IMR-90 (cell line): Measurements from ENCODE around the gene AHDC1. TPM values are rescaled to one million over a fixed set of nuclear protein-coding genes. Genes with fewer than 3 reads are reported as not detected.

Experiments used
- ATAC-seq: fragments of 200-7000 bp; cut with Tn5 transposase; 2 replicates; pipeline ENCODE4 v1.9.1; 2020; ENCODE audit warnings: low read depth, mild to moderate bottlenecking, moderate library complexity
- BruUV-seq: library from RNA; stranded (reverse); fragments of 400-500 nt; replicated peaks from 2 replicates; lab custom pipeline; 2021; lab: Mats Ljungman, UMichigan
- CTCF ChIA-PET: fragments of 300-600 bp; formaldehyde crosslinking; extraction: SDS; loops from one replicate; lab custom pipeline; 2021; ENCODE audit warnings: antibody characterized with exemption; lab: Yijun Ruan, JAX
- POLR2A ChIA-PET: fragments of 300-600 bp; sonication (Branson Sonifier 250); formaldehyde crosslinking; loops from one replicate; lab custom pipeline; 2022; ENCODE audit warnings: antibody characterized with exemption; ENCODE audit not compliant: unreplicated experiment; lab: Charles Lee
- DNase-seq: peaks from one replicate; pipeline ENCODE4 v3.0.0; 2013
- H2AFZ ChIP-seq: replicated peaks from 2 replicates; pipeline ENCODE3; 2013; ENCODE audit warnings: low read length, mild to moderate bottlenecking; ENCODE audit not compliant: poor library complexity
- H2AK5ac ChIP-seq: 2 replicates; pipeline ENCODE4 v1.6.1; 2013; ENCODE audit warnings: low read depth, low read length, inconsistent platforms
- H2AK9ac ChIP-seq: replicated peaks from 2 replicates; pipeline ENCODE3; 2013; ENCODE audit warnings: mild to moderate bottlenecking, low read depth, low read length, moderate library complexity; ENCODE audit not compliant: poor library complexity
- H2BK120ac ChIP-seq: 2 replicates; pipeline ENCODE4 v1.6.1; 2013; ENCODE audit warnings: low read depth, low read length, inconsistent platforms
- H2BK15ac ChIP-seq: 3 replicates; pipeline ENCODE4 v1.6.1; 2013; ENCODE audit warnings: low read depth, low read length, inconsistent platforms
- H2BK20ac ChIP-seq: 2 replicates; pipeline ENCODE4 v1.6.1; 2013; ENCODE audit warnings: low read depth, mild to moderate bottlenecking, inconsistent platforms, low read length, moderate library complexity
- H2BK5ac ChIP-seq: 2 replicates; pipeline ENCODE4 v1.6.1; 2013; ENCODE audit warnings: mild to moderate bottlenecking, low read depth, low read length, inconsistent platforms; ENCODE audit not compliant: poor library complexity, severe bottlenecking
- H3K14ac ChIP-seq: replicated peaks from 2 replicates; pipeline ENCODE4 v1.6.1; 2013; ENCODE audit warnings: low read depth, low read length, inconsistent platforms
- H3K18ac ChIP-seq: 2 replicates; pipeline ENCODE4 v1.6.1; 2013; ENCODE audit warnings: low read depth, low read length, control low read depth
- H3K23ac ChIP-seq: 2 replicates; pipeline ENCODE4 v1.6.1; 2013; ENCODE audit warnings: low read depth, low read length, inconsistent platforms
- H3K27ac ChIP-seq: 2 replicates; pipeline ENCODE4 v1.5.1; 2013; ENCODE audit warnings: mild to moderate bottlenecking, control low read depth, low read length; ENCODE audit not compliant: insufficient read depth
- H3K27me3 ChIP-seq: 2 replicates; pipeline ENCODE4 v1.6.1; 2013; ENCODE audit warnings: low read length; ENCODE audit not compliant: control insufficient read depth, insufficient read depth
- H3K36me3 ChIP-seq: 2 replicates; pipeline ENCODE4 v1.6.1; 2013; ENCODE audit warnings: low read length, mixed read lengths; ENCODE audit not compliant: control insufficient read depth, insufficient read depth
- H3K4ac ChIP-seq: 2 replicates; pipeline ENCODE4 v1.6.1; 2013; ENCODE audit warnings: low read depth, low read length, inconsistent platforms
- H3K4me1 ChIP-seq: 2 replicates; pipeline ENCODE4 v1.6.1; 2013; ENCODE audit warnings: low read length, mixed read lengths; ENCODE audit not compliant: control insufficient read depth, insufficient read depth
- H3K4me2 ChIP-seq: 2 replicates; pipeline ENCODE4 v1.6.1; 2013; ENCODE audit warnings: low read depth, mild to moderate bottlenecking, control low read depth, low read length, moderate library complexity
- H3K4me3 ChIP-seq: 2 replicates; pipeline ENCODE4 v1.5.1; 2013; ENCODE audit warnings: low read depth, mild to moderate bottlenecking, control low read depth, low read length, moderate library complexity; ENCODE audit not compliant: insufficient read depth
- H3K56ac ChIP-seq: 2 replicates; pipeline ENCODE4 v1.6.1; 2013; ENCODE audit warnings: low read length, inconsistent platforms; ENCODE audit not compliant: insufficient read depth; ENCODE audit errors: extremely low read depth
- H3K79me1 ChIP-seq, 2 experiments: 2 replicates each; pipeline ENCODE4 v1.6.1; 2013; ENCODE audit warnings: low read length in 2 of 2, inconsistent platforms in 1 of 2, low read depth in 1 of 2
- H3K9ac ChIP-seq: 2 replicates; pipeline ENCODE4 v1.6.1; 2013; ENCODE audit warnings: low read depth, low read length, control low read depth
- H3K9me1 ChIP-seq: 2 replicates; pipeline ENCODE4 v1.6.1; 2013; ENCODE audit warnings: low read length, inconsistent platforms; ENCODE audit not compliant: insufficient read depth
- H3K9me3 ChIP-seq: 2 replicates; pipeline ENCODE4 v1.6.1; 2013; ENCODE audit warnings: low read length; ENCODE audit not compliant: control insufficient read depth, insufficient read depth
- H4K20me1 ChIP-seq: 2 replicates; pipeline ENCODE4 v1.6.1; 2013; ENCODE audit warnings: low read length, inconsistent platforms; ENCODE audit not compliant: insufficient read depth
- H4K5ac ChIP-seq: 2 replicates; pipeline ENCODE4 v1.6.1; 2013; ENCODE audit warnings: mild to moderate bottlenecking, low read depth, low read length, control low read depth
- H4K8ac ChIP-seq, 2 experiments: 2 replicates each; pipeline ENCODE4 v1.6.1; 2013; ENCODE audit warnings: low read depth in 2 of 2, low read length in 2 of 2, control low read depth in 1 of 2, inconsistent platforms in 1 of 2
- H4K91ac ChIP-seq: 2 replicates; pipeline ENCODE4 v1.6.1; 2013; ENCODE audit warnings: low read depth, low read length, inconsistent platforms; ENCODE audit not compliant: insufficient read depth
- BHLHE40 ChIP-seq: fragments of 150-350 bp; IDR thresholded peaks from 2 replicates; pipeline ENCODE4 v1.6.1; 2016; ENCODE audit warnings: mild to moderate bottlenecking, low read depth, low read length
- CEBPB ChIP-seq: IDR thresholded peaks from 2 replicates; pipeline ENCODE4 v1.6.1; 2012; ENCODE audit warnings: low read depth, low read length, improper control_type of control experiment
- CHD1 ChIP-seq: IDR thresholded peaks from 2 replicates; pipeline ENCODE4 v1.6.1; 2012; ENCODE audit warnings: low read depth, low read length, improper control_type of control experiment
- MAFK ChIP-seq: IDR thresholded peaks from 2 replicates; pipeline ENCODE4 v1.6.1; 2012; ENCODE audit warnings: low read depth, low read length, improper control_type of control experiment
- MAZ ChIP-seq: IDR thresholded peaks from 2 replicates; pipeline ENCODE4 v1.6.1; 2012; ENCODE audit warnings: low read depth, mild to moderate bottlenecking, low read length, improper control_type of control experiment, moderate library complexity, borderline replicate concordance
- MXI1 ChIP-seq: IDR thresholded peaks from 2 replicates; pipeline ENCODE4 v1.6.1; 2012; ENCODE audit warnings: low read depth, mild to moderate bottlenecking, low read length, moderate library complexity, borderline replicate concordance
- POLR2A ChIP-seq: IDR thresholded peaks from 2 replicates; pipeline ENCODE4 v1.6.1; 2012; ENCODE audit warnings: mild to moderate bottlenecking, low read depth, low read length
- RCOR1 ChIP-seq: IDR thresholded peaks from 2 replicates; pipeline ENCODE4 v1.6.1; 2012; ENCODE audit warnings: mild to moderate bottlenecking, low read length, improper control_type of control experiment; ENCODE audit not compliant: insufficient replicate concordance
- RFX5 ChIP-seq: IDR thresholded peaks from 2 replicates; pipeline ENCODE4 v1.8.0; 2012; ENCODE audit warnings: low read depth, mild to moderate bottlenecking, low read length, moderate library complexity
- SMC3 ChIP-seq: fragments of 150-350 bp; IDR thresholded peaks from 2 replicates; pipeline ENCODE4 v1.6.1; 2016; ENCODE audit warnings: low read depth, mild to moderate bottlenecking, antibody characterized with exemption, low read length, moderate library complexity
- WGBS, 2 experiments: methylation state at CpG; one replicate each; pipeline versions ENCODE4 v1.1.5 to v1.1.7; 2013; ENCODE audit warnings: missing lambda C conversion rate in 2 of 2; ENCODE audit not compliant: insufficient read length in 1 of 2; ENCODE audit errors: extremely low coverage in 2 of 2; 5-methylcytosine and 5-hydroxymethylcytosine counted together
- dilution Hi-C: fragments of 300-500 bp; cut with HindIII; formaldehyde crosslinking; loops from one replicate; pipeline ENCODE4 v1.14.3; 2018; ENCODE audit warnings: low sequenced_read_pairs; ENCODE audit not compliant: unreplicated experiment
- in situ Hi-C: fragments of 300-500 bp; cut with MboI; formaldehyde crosslinking; loops from 3 replicates; pipeline ENCODE4 v1.14.3; 2019; ENCODE audit warnings: low sequenced_read_pairs, inconsistent platforms, mixed read lengths
- intact Hi-C: fragments of 100-400 bp; cut with micrococcal nuclease; formaldehyde crosslinking; loops from 2 replicates; pipeline ENCODE4 v1.10.0; 2022
- polyA plus RNA-seq, 3 experiments: library from polyadenylated mRNA; depleted of rRNA; stranded (reverse); fragments of >200 nt; gene quantifications; 2 replicates each; pipeline ENCODE4 v1.2.3, GENCODE V29; 2012; ENCODE audit warnings: low replicate concordance in 1 of 3
- total RNA-seq: library from RNA; depleted of rRNA; stranded (reverse); fragments of >200 nt; gene quantifications from 2 replicates; pipeline ENCODE4 v1.2.3, GENCODE V29; 2012
- TF ChIP-seq, protein P1 (sequence below): conservative IDR thresholded peaks from 2 replicates; pipeline ENCODE4 v1.5.1; 2012; ENCODE audit warnings: mild to moderate bottlenecking, low read depth, low read length, improper control_type of control experiment
- TF ChIP-seq, protein P2 (sequence below): fragments of 150-350 bp; IDR thresholded peaks from 2 replicates; pipeline ENCODE4 v1.6.1; 2017; ENCODE audit warnings: mild to moderate bottlenecking, antibody characterized with exemption, low read length, low read depth

AHDC1 gene
- total and polyA plus RNA-seq, 2 of the 4 experiments (the other 2 are of a cell fraction) = 2.0 to 11.6 TPM

DNA sequence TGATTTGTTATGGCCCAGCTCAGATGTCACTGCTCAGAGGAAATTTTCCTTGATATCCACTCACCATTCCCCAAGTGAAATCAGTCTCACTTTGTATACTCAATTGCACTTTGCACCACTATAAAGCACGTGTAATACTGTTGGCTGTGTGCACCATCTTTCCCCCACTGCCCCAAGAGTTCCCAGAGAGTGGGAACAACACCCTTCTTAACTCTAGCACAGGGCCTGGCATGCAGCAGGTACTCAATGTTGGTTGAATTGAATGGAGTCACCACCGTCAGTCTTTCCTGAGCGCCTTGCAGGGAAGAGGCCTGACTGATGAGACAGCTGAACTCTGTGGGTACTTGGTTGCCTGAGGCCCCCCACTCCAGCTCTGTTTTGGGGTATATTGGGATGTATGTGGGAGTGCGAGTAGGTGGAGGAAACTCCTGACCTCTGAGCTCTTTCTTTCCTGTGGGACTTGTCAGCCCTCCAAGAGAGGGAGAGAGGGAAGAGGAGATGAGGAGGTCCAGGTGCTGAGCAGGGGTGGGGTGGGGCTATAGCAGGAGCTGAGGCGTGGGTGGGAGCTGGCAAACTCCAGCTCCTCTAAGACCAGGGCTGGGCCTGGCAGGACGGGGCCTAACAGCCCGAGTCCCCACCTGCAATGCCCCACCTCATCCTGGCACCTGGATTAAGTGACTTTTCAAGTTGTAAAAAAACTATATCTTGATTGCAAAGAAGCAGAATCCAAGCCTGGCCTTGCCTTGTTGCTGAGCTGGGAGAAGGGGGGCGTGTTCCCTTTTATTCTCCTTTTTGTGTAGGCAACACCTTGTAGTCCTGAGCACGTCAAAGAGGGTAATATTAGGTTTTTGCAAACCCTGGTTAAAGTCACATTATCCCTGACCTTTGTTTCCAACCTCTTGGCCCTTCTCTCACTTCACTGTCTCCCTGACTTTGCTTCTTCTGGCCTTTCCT lies 94.5 kb downstream of the AHDC1 start (continued):
- no peak for TF ChIP-seq SMC3

DNA sequence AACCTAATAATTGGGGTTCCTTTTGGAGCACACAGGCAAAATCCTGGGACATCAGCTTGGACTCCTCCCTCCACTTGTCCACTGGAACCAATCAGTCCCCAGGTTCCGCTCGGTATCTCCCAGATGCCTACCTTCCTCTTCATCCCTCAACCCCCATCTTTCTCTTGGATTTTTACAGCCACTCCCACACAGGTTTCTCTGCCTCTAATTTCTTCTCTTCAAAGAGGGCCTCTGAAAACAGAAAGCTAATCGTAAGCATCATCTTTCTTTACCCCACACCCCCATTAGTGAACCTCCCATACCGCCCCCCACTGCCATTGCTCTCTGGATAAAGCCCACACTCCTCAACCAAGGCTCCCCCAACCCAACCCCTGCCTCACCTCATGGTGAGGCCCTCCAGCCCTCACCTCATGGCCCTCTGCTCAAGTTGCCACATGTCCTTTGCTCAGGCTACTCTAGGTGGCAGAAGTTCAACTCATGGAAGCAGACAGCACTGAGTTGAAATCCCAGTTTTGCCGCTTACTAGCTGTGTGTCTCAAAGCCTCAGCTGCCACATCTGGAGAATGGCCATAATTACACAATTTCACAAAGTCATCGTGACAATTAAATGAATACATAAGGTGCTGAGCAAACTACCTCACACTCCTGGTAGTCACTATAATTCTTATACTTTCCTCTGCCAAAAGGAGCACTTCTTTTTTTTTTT lies 95.8 kb downstream of the AHDC1 start:
- Histone ChIP-seq H3K4ac (no peak overlapping the region), H3K79me1 (no peaks in the 10 kb centered on the region), H3K36me3 (no peaks in the 10 kb centered on the region), H3K4me2 (no peak overlapping the region), H3K56ac (no peak overlapping the region), H3K18ac (no peak overlapping the region), H2BK20ac (no peak overlapping the region), H3K4me1 (peaks cover 15% of the 10 kb centered on the region), H4K20me1 (no peaks in the 10 kb centered on the region), H4K5ac (no peak overlapping the region), H2AK9ac (peak overlapping the region; percentile 39), H3K27ac (no peak overlapping the region), H3K27me3 (no peaks in the 10 kb centered on the region), H4K8ac (no peak overlapping the region), H2AFZ (no peak overlapping the region), H2BK5ac (no peak overlapping the region), H3K9ac (no peak overlapping the region), H3K9me3 (no peaks in the 10 kb centered on the region), H3K4me3 (no peak overlapping the region), H3K9me1 (peaks cover 4% of the 10 kb centered on the region; the same call in 1 of the 2 replicates), H2BK15ac (no peak overlapping the region), H3K23ac (no peak overlapping the region), H2AK5ac (no peak overlapping the region), H2BK120ac (no peak overlapping the region), H3K14ac (no peak overlapping the region), H4K91ac (no peak overlapping the region)
- no TSS peak for BruUV-seq
- 80% methylated on average over 2 of the region's 6 CpGs; no CpG with 5 or more reads in 1 of the 2 experiments for WGBS, 2 experiments
- CTCF ChIA-PET = interaction anchor here (0.9 kb wide), 1 partner anchor 124 kb away, joined by 3 read pairs; no protein-coding TSS in a partner anchor
- dilution Hi-C loops (no loop called here), intact Hi-C loops (no loop called here), in situ Hi-C loops (no loop called here)
- no peak for DNase-seq
- POLR2A ChIA-PET = no interaction called here
- no peak for ATAC-seq
- TF ChIP-seq RCOR1 (no peak), MAFK (no peak), MAZ (no peak), BHLHE40 (no peak), MXI1 (no peak), POLR2A (no peak), CEBPB (no peak), CHD1 (no peak), SMC3 (no peak), RFX5 (no peak)
- TF ChIP-seq, protein P1, sequence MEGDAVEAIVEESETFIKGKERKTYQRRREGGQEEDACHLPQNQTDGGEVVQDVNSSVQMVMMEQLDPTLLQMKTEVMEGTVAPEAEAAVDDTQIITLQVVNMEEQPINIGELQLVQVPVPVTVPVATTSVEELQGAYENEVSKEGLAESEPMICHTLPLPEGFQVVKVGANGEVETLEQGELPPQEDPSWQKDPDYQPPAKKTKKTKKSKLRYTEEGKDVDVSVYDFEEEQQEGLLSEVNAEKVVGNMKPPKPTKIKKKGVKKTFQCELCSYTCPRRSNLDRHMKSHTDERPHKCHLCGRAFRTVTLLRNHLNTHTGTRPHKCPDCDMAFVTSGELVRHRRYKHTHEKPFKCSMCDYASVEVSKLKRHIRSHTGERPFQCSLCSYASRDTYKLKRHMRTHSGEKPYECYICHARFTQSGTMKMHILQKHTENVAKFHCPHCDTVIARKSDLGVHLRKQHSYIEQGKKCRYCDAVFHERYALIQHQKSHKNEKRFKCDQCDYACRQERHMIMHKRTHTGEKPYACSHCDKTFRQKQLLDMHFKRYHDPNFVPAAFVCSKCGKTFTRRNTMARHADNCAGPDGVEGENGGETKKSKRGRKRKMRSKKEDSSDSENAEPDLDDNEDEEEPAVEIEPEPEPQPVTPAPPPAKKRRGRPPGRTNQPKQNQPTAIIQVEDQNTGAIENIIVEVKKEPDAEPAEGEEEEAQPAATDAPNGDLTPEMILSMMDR = no peak
- TF ChIP-seq, protein P2, sequence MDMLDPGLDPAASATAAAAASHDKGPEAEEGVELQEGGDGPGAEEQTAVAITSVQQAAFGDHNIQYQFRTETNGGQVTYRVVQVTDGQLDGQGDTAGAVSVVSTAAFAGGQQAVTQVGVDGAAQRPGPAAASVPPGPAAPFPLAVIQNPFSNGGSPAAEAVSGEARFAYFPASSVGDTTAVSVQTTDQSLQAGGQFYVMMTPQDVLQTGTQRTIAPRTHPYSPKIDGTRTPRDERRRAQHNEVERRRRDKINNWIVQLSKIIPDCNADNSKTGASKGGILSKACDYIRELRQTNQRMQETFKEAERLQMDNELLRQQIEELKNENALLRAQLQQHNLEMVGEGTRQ = no peak
